ENCODE measurements around the gene MAZ. TPM values are rescaled to one million over a fixed set of nuclear protein-coding genes. Genes with fewer than 3 reads are reported as not detected.

Gene MAZ
- total RNA-seq, 1 experiment from 2014 or later: 256 TPM

DNA sequence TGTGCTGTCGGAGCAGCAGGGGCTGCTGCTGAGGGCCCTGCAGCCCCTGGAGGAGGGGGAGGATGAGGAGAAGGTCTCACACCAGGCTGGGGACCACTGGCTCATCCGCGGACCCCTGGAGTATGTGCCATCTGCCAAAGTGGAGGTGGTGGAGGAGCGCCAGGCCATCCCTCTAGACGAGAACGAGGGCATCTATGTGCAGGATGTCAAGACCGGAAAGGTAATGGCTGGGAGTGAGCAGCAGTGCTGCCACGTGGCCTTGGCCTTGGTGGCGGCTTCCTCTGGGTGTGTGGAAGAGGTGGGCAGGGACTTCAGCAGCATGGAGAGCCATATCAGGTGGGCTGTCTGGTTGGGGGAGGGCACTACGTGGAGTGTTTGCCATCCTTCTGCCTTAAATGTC is 33.9 kb downstream of the MAZ start:
- Histone ChIP-seq H3K4me1 (ENCODE audit: control insufficient read depth in 1 of 2, insufficient read depth in 2 of 2, low read length in 2 of 2) (peaks cover 0 to 6% of the 10 kb centered on the region in 2 experiments; a peak in 2 of 4 replicates), H3K9me2 (ENCODE audit: insufficient read depth) (no peaks in the 10 kb centered on the region), H2AFZ (ENCODE audit: low read depth, low read length, poor library complexity, severe bottlenecking) (no peak overlapping the region), H3K4me3 (replicated peaks in 1 of 2; ENCODE audit: low read depth in 1 of 2, low read length in 2 of 2) (no peak overlapping the region), H3K4me2 (ENCODE audit: low read length) (no peak overlapping the region), H3K27ac (ENCODE audit: low read depth, low read length) (no peak overlapping the region), H3K27me3 (ENCODE audit: insufficient read depth, low read length) (no peaks in the 10 kb centered on the region), H3K79me2 (ENCODE audit: insufficient read depth, low read length) (no peaks in the 10 kb centered on the region), H3K36me3 (ENCODE audit: control insufficient read depth in 1 of 2, insufficient read depth in 2 of 2, low read length in 2 of 2) (peaks cover 0 to 4% of the 10 kb centered on the region in 2 experiments; a peak in 2 of 4 replicates), H3K9ac (ENCODE audit: low read length) (no peak overlapping the region), H3K9me3 (ENCODE audit: control insufficient read depth in 1 of 2, insufficient read depth in 1 of 2, low read depth in 1 of 2, low read length in 2 of 2) (no peaks in the 10 kb centered on the region), H4K20me1 (ENCODE audit: insufficient read depth) (no peaks in the 10 kb centered on the region)
- intact Hi-C loops (cut with micrococcal nuclease): no loop called here
- POLR2A ChIA-PET: no interaction called here
- no TSS peak for BruUV-seq (replicated peaks)
- DNase-seq (ENCODE audit: low read depth, low spot score): no peak
- RAD21 ChIA-PET (ENCODE audit: low non-redundant PET in 1 of 2, low total read pairs in 2 of 2, uncharacterized antibody in 2 of 2, unreplicated experiment in 2 of 2): no interaction called here
- CTCF ChIA-PET: interaction anchor here (2.5 kb wide), 1 partner anchor 8 kb away, joined by 12 read pairs; no protein-coding TSS in a partner anchor
- ATAC-seq: no peak
- TF ChIP-seq RAD21 (IDR thresholded peaks at IDR 0.05; ENCODE audit: low read depth) (no peak), EZH2 (IDR thresholded peaks at IDR 0.05) (no peak), SIN3A (IDR thresholded peaks at IDR 0.05; ENCODE audit: low read depth) (no peak), CBX3 (IDR thresholded peaks at IDR 0.05; ENCODE audit: low read depth) (no peak)
- TF ChIP-seq, protein P1, sequence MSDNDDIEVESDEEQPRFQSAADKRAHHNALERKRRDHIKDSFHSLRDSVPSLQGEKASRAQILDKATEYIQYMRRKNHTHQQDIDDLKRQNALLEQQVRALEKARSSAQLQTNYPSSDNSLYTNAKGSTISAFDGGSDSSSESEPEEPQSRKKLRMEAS (IDR thresholded peaks at IDR 0.05): no peak

DNA sequence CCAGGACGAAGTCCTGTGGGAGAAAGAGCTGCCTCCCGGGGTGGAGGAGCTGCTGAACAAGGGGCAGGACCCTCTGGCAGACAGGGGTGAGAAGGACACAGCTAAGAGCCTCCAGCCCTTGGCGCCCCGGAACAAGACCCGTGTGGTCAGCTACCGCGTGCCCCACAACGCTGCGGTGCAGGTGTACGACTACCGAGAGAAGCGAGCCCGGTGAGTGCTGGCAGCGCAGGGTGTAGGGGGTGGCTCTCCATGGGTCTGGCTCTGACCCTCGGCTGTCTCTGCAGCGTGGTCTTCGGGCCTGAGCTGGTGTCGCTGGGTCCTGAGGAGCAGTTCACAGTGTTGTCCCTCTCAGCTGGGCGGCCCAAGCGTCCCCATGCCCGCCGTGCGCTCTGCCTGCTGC is 35.3 kb downstream of the MAZ start:
- Histone ChIP-seq H4K20me1 (ENCODE audit: insufficient read depth) (no peaks in the 10 kb centered on the region), H3K4me1 (ENCODE audit: control insufficient read depth in 1 of 2, insufficient read depth in 2 of 2, low read length in 2 of 2) (no peaks in the 10 kb centered on the region), H3K9me3 (ENCODE audit: control insufficient read depth in 1 of 2, insufficient read depth in 1 of 2, low read depth in 1 of 2, low read length in 2 of 2) (no peaks in the 10 kb centered on the region), H2AFZ (ENCODE audit: low read depth, low read length, poor library complexity, severe bottlenecking) (no peak overlapping the region), H3K4me3 (replicated peaks in 1 of 2; ENCODE audit: low read depth in 1 of 2, low read length in 2 of 2) (no peak overlapping the region), H3K79me2 (ENCODE audit: insufficient read depth, low read length) (no peaks in the 10 kb centered on the region), H3K27me3 (ENCODE audit: insufficient read depth, low read length) (no peaks in the 10 kb centered on the region), H3K27ac (ENCODE audit: low read depth, low read length) (no peak overlapping the region), H3K36me3 (ENCODE audit: control insufficient read depth in 1 of 2, insufficient read depth in 2 of 2, low read length in 2 of 2) (peaks cover 0 to 4% of the 10 kb centered on the region in 2 experiments; a peak in 2 of 4 replicates), H3K4me2 (ENCODE audit: low read length) (no peak overlapping the region), H3K9ac (ENCODE audit: low read length) (no peak overlapping the region), H3K9me2 (ENCODE audit: insufficient read depth) (no peaks in the 10 kb centered on the region)
- no TSS peak for BruUV-seq (replicated peaks)
- DNase-seq (ENCODE audit: low read depth, low spot score): no peak
- TF ChIP-seq TCF7L2 (IDR thresholded peaks at IDR 0.05; ENCODE audit: borderline replicate concordance, extremely low read depth, insufficient read depth, insufficient read length): no peak
- TF ChIP-seq, protein P2, sequence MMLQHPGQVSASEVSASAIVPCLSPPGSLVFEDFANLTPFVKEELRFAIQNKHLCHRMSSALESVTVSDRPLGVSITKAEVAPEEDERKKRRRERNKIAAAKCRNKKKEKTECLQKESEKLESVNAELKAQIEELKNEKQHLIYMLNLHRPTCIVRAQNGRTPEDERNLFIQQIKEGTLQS (IDR thresholded peaks at IDR 0.05): no peak
- TF ChIP-seq EGR1 (IDR thresholded peaks at IDR 0.05; ENCODE audit: low read depth): no peak
- ChIA-PET POLR2A (interaction anchor here (0.6 kb wide), 1 partner anchor 12 kb away, joined by 3 read pairs; no protein-coding TSS in a partner anchor), CTCF (no interaction called here), RAD21 (ENCODE audit: low non-redundant PET in 1 of 2, low total read pairs in 2 of 2, uncharacterized antibody in 2 of 2, unreplicated experiment in 2 of 2) (interaction anchor here in 1 of 2 experiments (0.8 kb wide), 1 partner anchor 26 kb away, joined by 4 read pairs; the partner anchor contains the start of gene PAGR1)
- intact Hi-C loops (cut with micrococcal nuclease): no loop called here
- no peak for ATAC-seq
